A673 (cell line): Measurements from ENCODE around the gene ATP7B. TPM values are rescaled to one million over a fixed set of nuclear protein-coding genes. Genes with fewer than 3 reads are reported as not detected.

ENCODE experiments used
- BruUV-seq: library from RNA; stranded (reverse); fragments of 400-500 nt; replicated peaks from 2 replicates; lab custom pipeline; 2021; lab: Mats Ljungman, UMichigan
- CTCF ChIA-PET: fragments of 300-600 bp; sonication (Branson Sonifier 250); formaldehyde crosslinking; loops from one replicate; lab custom pipeline; 2022; ENCODE audit warnings: antibody characterized with exemption; lab: Charles Lee
- POLR2A ChIA-PET: fragments of 300-600 bp; sonication (Branson Sonifier 250); formaldehyde crosslinking; loops from one replicate; lab custom pipeline; 2022; ENCODE audit warnings: antibody characterized with exemption; ENCODE audit not compliant: low non-redundant PET; lab: Charles Lee
- DNase-seq: peaks from one replicate; pipeline ENCODE4 v3.0.0-alpha.2; 2015; ENCODE audit warnings: low spot score
- H3K27ac ChIP-seq: fragments of 200-600 bp; sonication (generic); 2 replicates; pipeline ENCODE4 v1.5.1; 2016; ENCODE audit warnings: mixed run types, low read depth, mild to moderate bottlenecking, mixed read lengths, antibody characterized with exemption, low read length; ENCODE audit not compliant: poor library complexity, severe bottlenecking
- H3K27me3 ChIP-seq: fragments of 200-600 bp; sonication (generic); replicated peaks from 2 replicates; pipeline ENCODE4 v1.6.1; 2017; ENCODE audit warnings: mixed run types, low read depth, mild to moderate bottlenecking, mixed read lengths, antibody characterized with exemption, low read length; ENCODE audit not compliant: insufficient read depth, poor library complexity
- H3K36me3 ChIP-seq: fragments of 200-600 bp; sonication (generic); 2 replicates; pipeline ENCODE4 v1.6.1; 2016; ENCODE audit warnings: mixed run types, mild to moderate bottlenecking, mixed read lengths, antibody characterized with exemption, low read length; ENCODE audit not compliant: insufficient read depth, poor library complexity, severe bottlenecking
- H3K4me1 ChIP-seq: fragments of 200-600 bp; sonication (generic); 2 replicates; pipeline ENCODE4 v1.6.1; 2017; ENCODE audit warnings: mixed run types, mild to moderate bottlenecking, mixed read lengths, antibody characterized with exemption, low read length; ENCODE audit not compliant: insufficient read depth, poor library complexity, severe bottlenecking
- H3K4me3 ChIP-seq: fragments of 200-600 bp; sonication (generic); 2 replicates; pipeline ENCODE4 v1.5.1; 2016; ENCODE audit warnings: low read depth, mixed run types, mild to moderate bottlenecking, mixed read lengths, low read length; ENCODE audit not compliant: poor library complexity, severe bottlenecking
- H3K9me3 ChIP-seq: fragments of 200-600 bp; sonication (generic); 2 replicates; pipeline ENCODE4 v1.6.1; 2016; ENCODE audit warnings: mixed run types, low read depth, mild to moderate bottlenecking, mixed read lengths, antibody characterized with exemption, low read length; ENCODE audit not compliant: poor library complexity, severe bottlenecking
- EZH2 ChIP-seq: fragments of 200-600 bp; sonication (generic); IDR thresholded peaks from 2 replicates; pipeline ENCODE4 v1.6.1; 2017; ENCODE audit warnings: borderline replicate concordance, low read depth, mild to moderate bottlenecking, mixed read lengths, antibody characterized with exemption, low read length; ENCODE audit not compliant: poor library complexity, severe bottlenecking
- intact Hi-C: fragments of 100-400 bp; cut with micrococcal nuclease; formaldehyde crosslinking; loops from one replicate; pipeline ENCODE4 v1.10.0; 2022; ENCODE audit not compliant: unreplicated experiment
- total RNA-seq: library from RNA; stranded (reverse); gene quantifications from 2 replicates; pipeline ENCODE4 v1.2.3, GENCODE V29; 2021
- TF ChIP-seq, protein P1 (sequence below): fragments of 300-800, 200-600 bp; sonication (generic); conservative IDR thresholded peaks from 2 replicates; pipeline ENCODE4 v1.5.1; 2017; ENCODE audit warnings: low read depth, mild to moderate bottlenecking, antibody characterized with exemption, low read length, moderate library complexity, mixed read lengths

ATP7B gene
- total RNA-seq, 1 experiment from 2014 or later: 2.9 TPM

DNA sequence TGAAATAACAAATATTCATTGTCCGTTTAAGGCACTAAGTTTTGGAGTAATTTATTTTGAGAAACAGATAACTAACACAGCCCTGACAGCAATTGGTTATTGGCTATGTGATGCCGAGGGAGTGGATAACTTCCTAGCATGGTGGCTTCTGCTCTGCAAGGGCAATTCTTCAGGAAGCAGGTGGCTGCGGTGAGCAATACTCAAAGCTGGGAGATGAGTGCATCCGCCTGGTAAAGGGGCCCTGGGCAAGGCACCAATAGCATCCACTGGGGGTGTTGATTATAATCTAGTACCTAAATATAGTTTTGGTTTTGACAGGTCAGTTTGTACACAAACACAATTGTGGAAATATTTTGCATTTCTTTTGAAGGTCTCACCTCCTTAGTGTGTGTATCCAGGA is 108.5 kb downstream of the ATP7B start:
- ChIA-PET CTCF (no interaction called here), POLR2A (no interaction called here)
- TF ChIP-seq, protein P1, sequence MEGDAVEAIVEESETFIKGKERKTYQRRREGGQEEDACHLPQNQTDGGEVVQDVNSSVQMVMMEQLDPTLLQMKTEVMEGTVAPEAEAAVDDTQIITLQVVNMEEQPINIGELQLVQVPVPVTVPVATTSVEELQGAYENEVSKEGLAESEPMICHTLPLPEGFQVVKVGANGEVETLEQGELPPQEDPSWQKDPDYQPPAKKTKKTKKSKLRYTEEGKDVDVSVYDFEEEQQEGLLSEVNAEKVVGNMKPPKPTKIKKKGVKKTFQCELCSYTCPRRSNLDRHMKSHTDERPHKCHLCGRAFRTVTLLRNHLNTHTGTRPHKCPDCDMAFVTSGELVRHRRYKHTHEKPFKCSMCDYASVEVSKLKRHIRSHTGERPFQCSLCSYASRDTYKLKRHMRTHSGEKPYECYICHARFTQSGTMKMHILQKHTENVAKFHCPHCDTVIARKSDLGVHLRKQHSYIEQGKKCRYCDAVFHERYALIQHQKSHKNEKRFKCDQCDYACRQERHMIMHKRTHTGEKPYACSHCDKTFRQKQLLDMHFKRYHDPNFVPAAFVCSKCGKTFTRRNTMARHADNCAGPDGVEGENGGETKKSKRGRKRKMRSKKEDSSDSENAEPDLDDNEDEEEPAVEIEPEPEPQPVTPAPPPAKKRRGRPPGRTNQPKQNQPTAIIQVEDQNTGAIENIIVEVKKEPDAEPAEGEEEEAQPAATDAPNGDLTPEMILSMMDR: no peak
- no peak for TF ChIP-seq EZH2
- no peak overlapping the region for H3K27ac ChIP-seq
- no peaks in the 10 kb centered on the region for H3K36me3 ChIP-seq
- no TSS peak for BruUV-seq
- intact Hi-C loops: no loop called here
- H3K27me3 ChIP-seq: peaks cover 6% of the 10 kb centered on the region
- no peaks in the 10 kb centered on the region for H3K9me3 ChIP-seq
- no peaks in the 10 kb centered on the region for H3K4me1 ChIP-seq
- no peak for DNase-seq
- no peak overlapping the region for H3K4me3 ChIP-seq

DNA sequence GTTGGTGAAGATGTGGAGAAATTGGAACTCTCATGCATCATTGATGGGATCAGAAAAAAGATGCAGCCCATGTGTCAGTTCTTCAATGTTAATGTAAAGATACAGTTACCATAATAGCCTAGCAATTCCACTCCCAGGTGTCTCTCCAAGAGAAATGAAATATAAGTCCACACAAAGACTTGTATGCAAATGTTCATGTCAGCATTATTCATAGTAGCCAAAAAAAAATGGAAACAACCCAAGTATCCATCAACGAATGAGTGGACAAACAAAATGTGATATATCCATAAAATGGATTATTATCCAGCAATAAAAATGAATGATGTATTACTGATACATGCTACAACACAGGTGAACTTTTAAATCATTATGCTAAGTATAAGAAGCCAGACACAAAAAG is 110.8 kb downstream of the ATP7B start:
- no TSS peak for BruUV-seq
- H3K9me3 ChIP-seq: no peaks in the 10 kb centered on the region
- H3K27me3 ChIP-seq: peaks cover 6% of the 10 kb centered on the region
- DNase-seq: no peak
- no peaks in the 10 kb centered on the region for H3K4me1 ChIP-seq
- POLR2A ChIA-PET: no interaction called here
- H3K27ac ChIP-seq: no peak overlapping the region
- intact Hi-C loops: no loop called here
- CTCF ChIA-PET: no interaction called here
- no peak overlapping the region for H3K4me3 ChIP-seq
- H3K36me3 ChIP-seq: no peaks in the 10 kb centered on the region
- TF ChIP-seq EZH2: no peak
- TF ChIP-seq, protein P1: no peak

DNA sequence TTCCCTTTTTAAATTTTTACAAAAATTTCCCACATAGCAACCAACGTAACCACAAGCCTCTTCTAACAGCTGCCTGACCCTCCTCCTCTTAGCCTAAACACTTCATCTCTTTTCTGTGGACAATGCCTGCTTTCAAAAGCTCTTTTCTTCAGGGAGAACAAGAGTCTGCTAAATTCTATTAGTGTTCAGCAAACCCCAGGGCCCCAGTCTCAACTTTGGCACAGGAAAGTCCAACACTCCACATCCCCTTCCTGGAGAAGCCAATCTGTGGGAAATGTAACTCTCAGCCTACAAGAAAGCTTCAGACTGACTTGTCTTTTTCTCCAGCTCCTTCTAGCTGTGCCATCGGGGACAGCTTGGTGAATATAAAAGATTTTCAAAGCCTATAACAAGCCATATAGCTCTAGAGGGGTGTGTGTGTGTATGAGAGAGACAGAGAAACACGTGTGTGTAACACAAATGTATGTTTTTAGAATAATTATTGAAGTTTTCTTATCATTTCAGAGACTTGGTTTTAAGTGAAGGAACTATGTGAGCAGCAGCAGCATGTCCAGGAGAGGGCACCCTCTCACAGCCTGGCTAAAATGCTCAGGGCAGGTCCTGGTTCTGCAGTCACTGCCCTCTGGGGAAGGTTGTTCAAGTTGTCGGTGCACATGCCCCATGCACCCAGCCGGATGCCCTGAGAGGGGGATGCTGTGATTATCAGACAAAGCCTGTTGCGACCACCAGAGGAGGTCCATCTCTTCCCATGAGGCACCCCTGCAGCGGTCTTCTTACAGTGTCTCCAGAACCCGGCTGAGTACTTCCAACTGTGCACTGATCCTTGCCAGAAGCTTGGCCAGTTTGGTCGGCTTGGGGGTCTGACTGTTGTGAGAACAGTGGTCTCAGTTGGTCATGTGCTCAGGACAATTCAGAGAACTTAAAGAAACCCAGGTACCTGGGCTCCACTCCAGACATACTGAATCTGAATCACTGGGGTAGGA is 115.1 kb downstream of the ATP7B start:
- Histone ChIP-seq H3K36me3 (no peaks in the 10 kb centered on the region), H3K9me3 (no peaks in the 10 kb centered on the region), H3K4me1 (no peaks in the 10 kb centered on the region), H3K27ac (no peak overlapping the region), H3K4me3 (no peak overlapping the region), H3K27me3 (peaks cover 6% of the 10 kb centered on the region)
- CTCF ChIA-PET: interaction anchor here (0.5 kb wide), 1 partner anchor 36 kb away, joined by 3 read pairs; no protein-coding TSS in a partner anchor
- BruUV-seq: no TSS peak
- peak; percentile 35 for DNase-seq
- no peak for TF ChIP-seq EZH2
- TF ChIP-seq, protein P1: peak; percentile 66
- intact Hi-C loops: loop anchor here (1.0 kb wide), 1 partner anchor 231 kb away; no protein-coding TSS in a partner anchor
- POLR2A ChIA-PET: no interaction called here
